ENCODE measurements around the gene SLPI.

GRCh38 chr20:45206725-45207124 lies 47.6 kb downstream of the SLPI start, which contains the start of gene SEMG1:
- TF ChIP-seq CTCF (IDR thresholded peaks at IDR 0.05) (no peak), POLR2A (IDR thresholded peaks at IDR 0.05) (no peak)

Measured in esophagus squamous epithelium (tissue), 4 donors.